Hindlimb muscle (tissue), 1 donor: ENCODE measurements around the gene TBX21. TPM values are rescaled to one million over a fixed set of nuclear protein-coding genes. Genes with fewer than 3 reads are reported as not detected.

Experiments used
- DNase-seq: peaks from one replicate; pipeline ENCODE4 v3.0.0-alpha.2; 2013
- polyA plus RNA-seq: library from polyadenylated mRNA; unstranded; fragments of 120-200 nt; gene quantifications from one replicate; pipeline ENCODE4 v1.2.1, GENCODE V29; 2013; ENCODE audit not compliant: insufficient read length

Gene TBX21
- polyA plus RNA-seq, 1 donor: 0.15 TPM

- DNase-seq: no peak
Measured at GRCh38 chr17:47713980-47714700, 18.9 kb upstream of the TBX21 start.

- DNase-seq: no peak
Measured at GRCh38 chr17:47714773-47715396, 18.2 kb upstream of the TBX21 start.

GRCh38 chr17:47715669-47716325, 17.2 kb upstream of the TBX21 start:
- no peak for DNase-seq

- DNase-seq: no peak
Measured at GRCh38 chr17:47716375-47716774, 16.7 kb upstream of the TBX21 start.

GRCh38 chr17:47717261-47717697, 15.8 kb upstream of the TBX21 start:
- no peak for DNase-seq

- no peak for DNase-seq
Measured at GRCh38 chr17:47717979-47718621, 14.9 kb upstream of the TBX21 start.

GRCh38 chr17:47718634-47719405, 14.2 kb upstream of the TBX21 start:
- no peak for DNase-seq

- DNase-seq: no peak
Measured at GRCh38 chr17:47719411-47720152, 13.5 kb upstream of the TBX21 start.

GRCh38 chr17:47720196-47720595, 12.8 kb upstream of the TBX21 start:
- DNase-seq: no peak

GRCh38 chr17:47720754-47721533, 12.1 kb upstream of the TBX21 start:
- DNase-seq: no peak

- no peak for DNase-seq
Measured at GRCh38 chr17:47721725-47722124, 11.3 kb upstream of the TBX21 start.

- no peak for DNase-seq
Measured at GRCh38 chr17:47724705-47725104, 8.3 kb upstream of the TBX21 start.

GRCh38 chr17:47725446-47726111, 7.5 kb upstream of the TBX21 start:
- no peak for DNase-seq

- no peak for DNase-seq
Measured at GRCh38 chr17:47726796-47727703, 6.0 kb upstream of the TBX21 start.

GRCh38 chr17:47727704-47728036, 5.4 kb upstream of the TBX21 start:
- no peak for DNase-seq

GRCh38 chr17:47728214-47728877, 4.7 kb upstream of the TBX21 start:
- DNase-seq: no peak

GRCh38 chr17:47729476-47729875, 3.6 kb upstream of the TBX21 start:
- no peak for DNase-seq

GRCh38 chr17:47730681-47731080, 2.4 kb upstream of the TBX21 start:
- DNase-seq: no peak

GRCh38 chr17:47731396-47731795, 1.6 kb upstream of the TBX21 start:
- DNase-seq: no peak
